GM18519 (cell line): Measurements from ENCODE around the gene RYR2.

Experiments used
- ATAC-seq: cut with Tn5 transposase; IDR thresholded peaks from one replicate; pipeline ENCODE4 v1.9.1; 2021; ENCODE audit warnings: mild to moderate bottlenecking, moderate library complexity; ENCODE audit not compliant: unreplicated experiment, low FRiP score

The RYR2 gene

DNA sequence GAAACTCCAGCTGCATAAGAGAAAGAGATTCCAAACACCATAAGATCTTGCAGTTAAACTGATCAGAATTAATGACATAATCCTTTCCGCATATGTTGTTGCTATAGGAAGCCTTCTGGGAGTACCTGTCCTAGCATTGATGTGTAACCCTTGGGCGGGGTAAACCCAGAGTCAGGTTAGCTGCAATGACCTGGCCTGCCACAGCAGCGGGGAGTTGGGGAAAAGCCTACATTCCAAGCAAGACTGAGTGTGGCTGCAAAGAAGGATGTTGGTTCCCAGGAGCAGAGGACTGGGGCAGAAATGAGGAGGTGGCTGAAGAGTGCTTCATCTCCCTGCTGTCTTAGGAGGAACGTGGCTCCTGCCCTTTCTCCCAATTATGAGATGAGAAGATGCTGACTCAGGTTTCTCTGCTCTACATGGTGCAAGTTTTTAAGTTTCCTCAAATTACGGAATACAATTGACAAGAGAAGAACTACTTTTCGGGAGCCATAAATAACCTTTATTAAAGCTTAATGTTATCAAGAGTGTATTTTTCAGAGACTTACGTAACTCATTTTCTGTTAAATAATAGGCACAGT lies 142.1 kb downstream of the RYR2 start:
- ATAC-seq: no peak

DNA sequence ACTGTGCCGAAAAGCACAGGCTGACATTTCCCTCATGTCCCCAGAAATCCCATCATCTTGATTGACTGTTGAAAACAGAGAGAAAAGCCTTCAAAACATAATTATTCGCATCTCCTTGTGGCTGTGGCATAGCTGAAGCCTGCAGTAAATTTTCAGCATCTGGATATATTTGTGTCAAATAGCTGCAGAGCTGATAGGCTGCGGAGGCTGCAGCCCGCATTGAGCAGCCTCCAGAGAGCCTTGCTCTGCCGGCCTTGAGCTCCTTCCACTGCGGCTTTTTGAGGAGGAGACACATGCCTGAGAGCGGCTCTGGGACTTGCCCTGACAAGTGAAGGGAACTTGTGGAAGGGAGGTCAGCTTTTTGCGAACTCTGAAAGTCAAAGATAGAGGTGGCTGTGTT lies 144.7 kb downstream of the RYR2 start:
- ATAC-seq: no peak

DNA sequence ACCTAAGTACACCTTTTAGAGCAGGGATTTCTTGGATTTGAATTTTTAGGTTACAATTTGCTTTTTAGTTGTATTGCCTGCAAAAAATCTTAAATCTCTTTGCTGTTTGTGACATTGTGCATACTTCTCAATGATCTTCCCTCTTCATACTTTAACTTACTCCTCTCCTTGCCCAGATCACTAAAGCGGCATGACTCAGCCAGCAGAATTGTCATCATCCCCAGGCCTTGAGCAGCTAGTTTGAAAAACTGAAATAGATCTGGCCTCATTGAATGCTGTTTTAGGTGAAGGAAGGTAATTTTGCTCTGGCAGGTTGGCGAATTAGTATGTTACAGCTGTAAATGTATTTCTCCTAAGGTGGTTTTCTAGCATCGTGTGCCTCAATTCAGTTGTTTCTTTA lies 145.9 kb downstream of the RYR2 start:
- no peak for ATAC-seq

DNA sequence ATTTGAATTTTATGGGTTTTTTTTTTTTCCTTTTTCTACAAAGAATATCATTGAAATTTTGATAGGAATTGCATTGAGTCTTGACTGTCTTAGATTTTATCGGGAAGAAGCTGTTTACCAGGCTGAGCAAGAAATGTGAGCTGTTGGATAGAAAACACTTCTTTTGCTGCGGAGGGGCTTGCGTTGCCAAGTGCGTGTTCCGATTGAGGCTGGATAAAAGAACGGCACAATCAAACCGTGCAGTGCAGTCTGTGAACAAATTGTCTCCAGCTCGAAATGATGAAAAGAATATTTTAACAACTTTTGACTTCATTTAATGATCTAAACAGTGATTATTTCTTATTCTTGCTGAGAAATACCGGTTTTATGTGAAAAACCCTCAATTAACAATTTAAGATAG lies 149.4 kb downstream of the RYR2 start:
- no peak for ATAC-seq

DNA sequence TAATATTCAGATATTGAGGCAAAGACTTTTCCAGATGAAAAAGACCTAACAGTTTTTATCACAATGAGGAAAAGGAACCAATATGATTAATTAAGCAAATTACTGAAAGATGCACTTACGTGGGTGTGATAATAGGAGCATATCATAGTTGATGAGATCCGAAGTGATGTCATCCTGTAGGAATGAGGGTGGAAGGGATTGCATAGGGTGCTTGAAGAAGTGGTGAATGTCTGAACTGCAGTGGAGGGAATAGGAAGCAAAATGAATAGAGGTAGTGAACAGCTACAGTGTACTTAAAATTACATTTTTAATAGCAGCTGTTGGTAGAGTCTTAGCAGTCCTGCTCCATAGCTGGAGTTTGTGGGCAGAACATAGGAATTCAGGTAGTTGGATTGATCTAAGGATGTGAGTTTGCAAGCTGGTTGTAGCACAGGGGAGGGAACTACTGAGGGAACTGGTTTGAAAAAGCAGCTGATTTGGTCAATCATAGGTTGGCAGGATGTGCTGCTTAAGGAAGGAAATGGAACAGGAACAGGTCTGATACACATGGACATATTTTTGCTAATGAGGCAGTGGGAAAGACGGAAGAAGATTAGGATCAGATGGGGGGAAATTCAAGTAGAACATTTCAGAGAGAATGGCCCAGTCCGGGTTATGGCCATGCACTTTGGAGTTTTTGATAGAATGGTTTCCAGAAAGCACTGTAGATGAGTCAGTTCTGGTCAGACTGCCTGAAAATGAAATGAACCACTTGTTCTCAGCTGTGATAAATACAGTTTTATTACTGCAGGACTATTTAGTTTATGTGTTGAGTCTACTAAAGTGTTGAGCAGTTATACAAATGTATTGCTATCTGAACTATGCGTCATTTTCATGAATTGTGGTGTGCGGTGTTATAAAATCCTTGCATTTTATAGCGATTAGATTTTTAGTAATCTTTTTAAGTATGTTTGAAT lies 155.8 kb downstream of the RYR2 start:
- no peak for ATAC-seq

DNA sequence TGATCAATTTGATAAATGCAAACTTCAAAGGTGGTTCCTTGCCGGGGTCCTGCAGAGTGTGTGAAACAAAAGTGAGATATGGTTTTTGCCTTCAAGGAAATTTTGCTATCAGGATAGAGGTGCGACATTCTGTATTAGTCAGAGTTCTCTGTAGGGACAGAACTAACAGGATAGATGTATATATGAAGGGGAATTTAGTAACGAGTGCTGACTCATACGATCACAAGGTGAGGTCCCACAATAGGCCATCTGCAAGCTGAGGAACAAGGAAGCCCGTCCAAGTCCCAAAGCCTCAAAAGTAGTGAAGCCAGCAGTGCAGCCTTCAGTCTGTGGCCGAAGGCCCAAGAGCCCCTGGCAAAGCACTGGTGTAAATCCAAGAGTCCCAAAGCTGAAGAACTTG lies 157.0 kb downstream of the RYR2 start:
- no peak for ATAC-seq

DNA sequence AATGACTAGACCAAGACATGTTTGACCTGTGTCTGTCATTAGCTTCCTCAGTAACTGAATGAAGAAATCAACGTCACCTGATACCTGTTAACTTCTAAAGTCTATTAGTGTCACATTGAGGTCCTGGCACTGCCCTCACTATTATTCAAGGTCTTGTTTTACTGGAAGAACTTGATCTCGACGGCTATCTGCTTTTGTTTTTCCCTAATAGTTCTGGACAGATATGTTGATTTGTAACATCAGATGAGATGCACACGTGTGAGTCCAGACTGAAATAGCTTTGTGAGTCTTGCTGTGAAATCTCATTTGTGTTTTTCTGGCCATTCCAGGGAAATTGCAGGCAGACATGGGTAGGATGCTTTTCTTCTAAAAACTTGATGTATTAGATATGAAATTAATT lies 159.2 kb downstream of the RYR2 start:
- no peak for ATAC-seq

DNA sequence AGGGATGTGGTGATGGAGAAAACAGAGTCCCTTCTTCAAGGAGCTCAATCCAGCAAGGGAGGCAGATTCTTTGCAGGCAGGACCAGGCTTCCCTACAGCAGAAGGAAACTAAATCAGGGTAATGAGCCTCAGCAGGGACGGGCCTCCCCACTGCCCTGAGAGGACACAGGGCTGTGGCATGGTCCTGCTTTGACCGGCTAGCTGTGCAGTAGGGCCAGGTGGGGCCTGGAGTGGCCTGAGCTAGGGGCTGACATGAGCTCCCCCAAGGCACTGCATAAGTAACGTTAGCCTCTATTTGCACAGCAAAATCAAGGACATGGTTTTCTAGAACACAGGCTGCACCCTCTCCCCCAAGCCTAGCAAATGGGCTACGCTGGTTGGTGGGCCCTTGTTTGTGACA lies 162.9 kb downstream of the RYR2 start:
- no peak for ATAC-seq

DNA sequence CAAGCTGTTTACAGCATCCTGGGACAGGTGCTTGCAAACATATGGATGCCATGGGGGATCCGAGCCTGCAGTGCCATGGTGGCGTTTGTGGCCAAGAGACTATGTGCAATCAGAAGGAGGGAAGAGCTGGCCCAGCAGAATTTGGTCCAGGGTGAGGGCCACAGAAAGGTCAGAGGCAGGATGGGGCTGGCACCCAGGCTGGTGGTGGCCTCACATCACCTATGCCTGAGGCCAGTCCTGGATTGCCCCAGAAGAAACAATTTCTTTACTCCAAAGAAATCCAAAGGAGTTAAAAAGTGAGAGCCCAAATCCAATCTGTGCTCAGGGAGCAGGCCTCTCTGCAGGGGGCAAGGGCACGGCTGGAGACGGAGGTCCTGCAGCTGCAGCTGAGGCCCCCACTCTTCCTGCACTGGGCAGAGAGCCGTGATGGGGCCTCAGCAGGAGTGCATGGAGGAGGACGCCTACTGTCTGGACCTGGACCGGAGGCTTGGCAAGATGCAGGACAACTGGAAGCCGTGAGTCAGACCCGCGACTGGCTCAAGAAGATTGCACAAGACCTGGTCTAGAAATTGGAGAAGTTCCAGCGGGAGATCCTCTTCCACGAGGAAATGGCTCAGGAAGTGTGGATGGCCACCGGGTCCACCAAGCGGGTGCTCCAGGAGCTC lies 163.5 kb downstream of the RYR2 start:
- no peak for ATAC-seq

DNA sequence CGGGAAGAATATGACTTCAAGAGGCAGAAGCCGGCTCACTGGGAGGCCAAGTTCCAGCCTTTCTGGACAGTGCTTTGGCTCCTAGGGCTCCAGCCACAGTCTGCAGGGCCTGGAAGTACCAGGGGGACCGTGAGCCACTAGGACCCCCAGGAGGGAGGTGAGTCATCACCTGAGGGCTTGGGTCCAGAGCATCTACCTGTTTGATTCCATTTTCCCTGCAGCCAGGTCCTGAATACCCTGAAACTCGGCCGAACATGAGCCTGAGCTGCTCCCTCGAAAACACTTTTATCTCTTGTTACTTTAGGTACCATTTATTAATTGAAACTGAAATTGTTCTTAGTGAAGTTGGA lies 164.1 kb downstream of the RYR2 start:
- ATAC-seq: no peak

DNA sequence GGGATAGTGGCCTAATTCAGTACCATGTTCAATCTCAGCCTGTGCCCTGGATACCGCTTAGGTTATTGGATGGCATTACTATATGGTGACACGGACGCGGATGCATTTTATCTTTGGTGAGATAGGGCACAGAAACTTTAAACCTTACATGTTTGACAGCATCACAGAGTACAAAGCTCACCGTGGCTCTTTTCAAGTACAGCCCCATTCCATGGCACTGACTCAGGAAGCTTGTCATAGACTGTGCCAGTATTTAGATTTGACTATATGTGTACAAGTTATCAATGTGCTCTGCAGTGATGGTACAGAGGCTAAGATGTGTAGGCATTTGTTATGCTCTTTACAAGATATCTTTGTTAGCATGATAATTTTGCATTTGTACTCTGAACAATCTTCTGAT lies 169.0 kb downstream of the RYR2 start:
- no peak for ATAC-seq

DNA sequence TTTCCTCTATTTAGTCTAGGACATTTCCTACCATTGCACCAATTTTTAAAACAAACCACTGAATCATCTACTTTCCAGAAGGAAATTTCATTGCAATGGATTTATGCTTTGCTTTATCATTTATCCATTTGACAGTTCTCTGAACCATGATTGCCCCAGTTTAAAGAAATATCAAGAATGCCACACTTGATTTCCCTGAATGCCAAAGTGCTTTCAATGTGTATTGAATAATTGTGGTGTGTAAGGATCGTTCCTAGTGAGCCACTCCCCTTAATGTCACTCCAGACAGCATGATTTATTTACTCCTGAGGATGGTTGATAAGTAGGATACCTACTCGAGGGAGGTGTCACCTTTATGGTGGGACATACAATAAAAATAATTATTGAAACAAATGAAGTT lies 169.6 kb downstream of the RYR2 start:
- no peak for ATAC-seq

DNA sequence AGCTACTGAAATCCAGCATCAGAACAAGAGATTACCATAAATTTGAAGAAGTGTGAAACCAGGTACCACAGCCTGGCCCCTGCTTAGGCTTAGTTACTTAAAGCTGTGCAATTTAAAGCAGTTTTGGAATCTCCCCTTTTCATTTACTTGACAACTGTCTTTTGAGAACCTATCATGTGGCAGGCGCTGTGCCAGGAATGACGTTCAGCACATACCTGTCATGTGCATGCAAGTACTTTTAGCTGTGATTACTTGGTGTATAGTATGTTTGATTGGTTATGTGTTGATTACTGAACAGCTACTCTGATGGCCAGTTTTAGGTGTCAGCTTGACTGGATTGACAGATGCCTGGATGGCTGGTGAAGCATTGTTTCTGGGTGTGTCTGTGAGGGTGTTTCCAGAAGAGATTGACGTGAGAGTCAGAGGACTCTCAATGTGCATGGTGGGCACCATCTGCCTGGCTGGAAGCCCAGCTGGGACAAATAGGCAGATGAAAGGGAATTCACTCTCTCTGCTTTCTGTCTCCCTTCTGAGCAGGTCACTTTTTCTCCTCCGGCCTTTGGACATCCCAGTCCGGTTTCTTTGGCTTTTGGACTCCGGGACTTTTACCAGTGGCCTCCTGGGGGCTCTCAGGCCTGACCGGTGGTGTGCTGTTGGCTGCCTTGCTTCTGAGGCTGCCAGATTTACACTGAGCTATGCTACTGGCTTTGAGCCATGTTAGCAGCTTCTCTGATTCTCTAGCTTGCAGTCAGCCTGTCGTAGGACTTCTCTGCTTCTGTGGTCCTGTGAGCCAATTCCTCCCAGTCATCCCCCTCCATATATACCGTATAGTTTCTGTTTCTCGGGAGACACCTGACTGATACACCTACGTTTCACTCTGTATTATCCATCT lies 178.0 kb downstream of the RYR2 start:
- no peak for ATAC-seq

DNA sequence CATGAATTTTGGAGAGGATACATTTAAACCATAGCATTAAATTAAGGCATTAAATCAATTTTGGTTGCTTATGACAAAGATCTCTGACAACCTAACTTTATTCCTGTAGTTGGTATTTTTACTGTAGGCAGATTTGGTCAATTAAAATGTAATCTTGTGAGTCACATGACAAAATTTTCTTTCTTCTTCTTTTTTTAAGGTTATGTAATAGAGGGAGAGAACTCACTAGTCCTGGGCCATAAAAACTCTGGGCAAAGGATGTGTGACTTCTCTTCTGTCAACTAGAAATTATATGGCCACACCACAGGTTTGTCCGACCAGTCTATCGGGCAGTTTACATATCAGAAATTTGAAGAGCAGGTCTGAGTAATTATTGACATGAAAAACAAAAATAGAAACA lies 181.4 kb downstream of the RYR2 start:
- no peak for ATAC-seq

DNA sequence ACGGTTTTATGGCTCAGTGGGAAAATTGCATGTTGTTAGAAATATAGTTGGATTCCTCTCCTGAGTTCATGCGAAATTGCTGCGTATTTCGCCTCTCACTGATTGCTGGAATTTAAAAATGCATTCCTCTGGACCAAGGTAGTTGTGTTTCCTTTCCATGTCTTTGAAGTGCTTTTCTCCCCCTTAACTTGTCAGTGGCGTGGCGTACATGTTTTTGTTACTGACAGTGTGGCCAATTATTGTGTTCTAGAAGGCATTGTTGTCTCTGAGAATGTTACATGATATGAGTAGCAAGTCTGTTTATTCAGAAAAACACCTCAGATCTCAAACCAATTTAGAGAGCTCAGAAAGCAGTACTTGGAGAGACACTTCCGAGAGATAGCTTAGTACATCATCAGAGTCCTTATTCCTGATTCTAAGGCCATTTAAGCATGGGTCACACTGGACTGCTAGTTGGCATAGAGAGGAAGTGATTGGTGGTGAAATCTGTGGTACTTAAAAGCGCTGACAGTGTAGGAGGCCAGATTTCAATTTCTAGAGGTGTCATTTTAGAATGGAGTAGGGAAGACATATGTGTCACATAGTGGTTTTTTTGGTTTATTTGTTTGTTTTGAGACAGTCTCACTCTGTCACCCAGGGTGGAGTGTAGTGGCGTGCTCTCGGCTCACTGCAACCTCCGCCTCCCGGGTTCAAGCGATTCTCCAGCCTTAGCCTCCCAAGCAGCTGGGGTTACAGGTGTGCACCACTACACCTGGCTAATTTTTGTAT lies 184.4 kb downstream of the RYR2 start:
- no peak for ATAC-seq

DNA sequence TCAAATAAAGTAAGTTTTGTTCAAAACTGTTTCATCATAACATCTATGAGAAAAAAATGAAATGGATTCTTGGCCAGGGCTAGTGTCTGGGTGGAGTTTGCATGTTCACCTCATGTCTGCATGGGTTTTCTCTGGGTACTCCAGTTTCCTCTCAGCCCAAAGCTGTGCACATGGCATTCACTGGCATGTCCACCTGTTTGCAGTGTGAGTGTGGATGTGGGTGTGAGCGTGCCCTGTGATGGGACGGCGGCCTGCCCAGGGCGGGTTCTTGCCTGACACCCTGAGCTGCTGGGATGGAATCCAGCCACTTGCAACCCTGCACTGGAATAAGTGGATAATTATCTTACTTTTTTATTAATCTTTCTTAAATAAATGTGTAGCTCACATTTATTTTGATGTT lies 185.5 kb downstream of the RYR2 start:
- no peak for ATAC-seq

DNA sequence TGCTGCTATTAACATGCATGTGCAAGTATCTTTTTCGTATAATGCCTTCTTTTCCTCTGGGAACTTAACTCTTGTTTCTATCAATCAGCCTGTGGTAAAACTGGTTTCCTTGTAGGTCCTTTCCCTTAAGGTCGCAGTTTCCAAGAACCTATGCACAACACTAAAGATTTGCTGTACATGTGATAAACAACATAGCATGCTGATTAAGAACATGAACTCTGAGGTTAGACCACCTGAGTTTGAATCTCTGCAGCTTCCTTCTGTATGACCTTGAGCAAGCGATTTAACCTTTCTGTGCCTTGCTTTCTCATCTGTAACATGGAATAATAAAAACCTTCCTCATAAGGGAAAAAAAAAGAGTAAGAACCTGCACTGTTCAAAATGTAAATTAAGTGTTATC lies 186.4 kb downstream of the RYR2 start:
- ATAC-seq: no peak

DNA sequence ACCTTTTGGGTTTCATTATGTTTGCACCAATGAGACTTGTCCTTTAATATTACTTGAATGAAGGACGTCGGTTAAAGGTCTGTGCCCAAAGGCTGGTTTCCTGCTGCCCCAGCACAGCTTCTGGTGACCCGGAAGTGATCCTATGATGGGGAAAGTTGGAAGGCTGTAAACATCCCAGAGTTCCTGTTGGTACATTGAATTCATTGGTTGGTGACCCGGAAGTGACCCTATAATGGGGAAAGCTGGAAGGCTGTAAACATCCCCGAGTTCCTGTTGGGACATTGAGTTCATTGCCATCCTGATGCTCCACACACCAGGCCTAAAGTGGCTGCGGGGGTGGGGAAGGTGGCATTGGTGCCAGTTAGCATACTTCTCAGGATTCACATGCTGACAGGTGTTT lies 187.3 kb downstream of the RYR2 start:
- ATAC-seq: no peak

DNA sequence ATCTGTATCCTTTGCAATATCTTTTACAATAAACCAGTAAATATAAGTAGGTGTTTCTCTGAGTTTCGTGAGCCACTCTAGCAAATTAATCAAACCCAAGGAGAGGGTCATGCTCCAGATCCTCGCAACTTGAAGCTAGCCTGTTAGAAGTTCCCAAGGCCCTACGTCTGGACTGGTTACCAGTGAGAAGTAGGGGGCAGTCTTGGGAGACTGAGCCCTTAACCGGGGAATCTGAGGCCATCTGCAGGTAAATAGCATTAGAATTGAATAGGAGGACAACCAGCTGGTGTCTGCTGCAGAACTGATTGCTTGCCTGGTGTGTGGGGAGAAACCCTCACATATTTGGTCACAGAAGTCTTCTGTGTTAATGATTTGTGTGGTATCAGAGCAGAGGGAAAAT lies 190.5 kb downstream of the RYR2 start:
- no peak for ATAC-seq

DNA sequence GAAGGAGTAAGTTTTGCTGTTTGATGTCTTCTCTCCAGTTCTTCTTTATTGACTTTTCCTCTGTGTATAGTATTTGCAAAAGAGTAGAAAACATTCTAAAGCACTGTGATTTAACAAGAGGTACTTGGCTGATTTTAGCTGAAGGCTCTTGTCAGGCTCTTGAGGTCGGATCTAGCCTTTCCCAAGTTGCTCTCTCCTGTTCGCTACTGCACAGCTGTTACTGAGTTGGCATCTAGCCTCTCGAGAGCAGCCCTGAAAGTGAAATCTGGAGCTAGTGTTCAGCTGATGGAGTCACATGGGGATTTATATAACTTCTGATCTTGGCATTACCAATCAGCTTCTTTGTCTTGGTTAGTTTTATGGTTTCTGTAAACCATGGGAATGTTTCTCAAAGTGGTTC lies 193.1 kb downstream of the RYR2 start:
- no peak for ATAC-seq
